Aorta (tissue), 5 donors: ENCODE data around the gene MCRS1. TPM values are rescaled to one million over a fixed set of nuclear protein-coding genes. Genes with fewer than 3 reads are reported as not detected.
A peak's percentile ranks its signal among the peaks of the same experiment; 100 is the strongest.

Experiments
- ATAC-seq: fragments of 200-7000 bp; cut with Tn5 transposase; one replicate; pipeline ENCODE4 v1.9.1; 2022; ENCODE audit warnings: moderate library complexity; ENCODE audit not compliant: low FRiP score
- DNase-seq, 2 donors: peaks; one replicate each; pipeline ENCODE4 v3.0.0-alpha.2; 2020
- H3K27ac ChIP-seq, 2 donors: one replicate each; pipeline ENCODE4 v1.5.1; 2013; ENCODE audit warnings: low read length in 2 of 2, mild to moderate bottlenecking in 2 of 2, moderate library complexity in 2 of 2, control low read depth in 1 of 2, inconsistent platforms in 1 of 2, low read depth in 1 of 2
- H3K27me3 ChIP-seq, 2 donors: one replicate each; pipeline ENCODE4 v1.6.1; 2013; ENCODE audit warnings: control low read depth in 1 of 2, low read length in 1 of 2, mild to moderate bottlenecking in 1 of 2, moderate library complexity in 1 of 2; ENCODE audit not compliant: insufficient read depth in 2 of 2, control insufficient read depth in 1 of 2
- H3K36me3 ChIP-seq, 2 donors: one replicate each; pipeline ENCODE4 v1.6.1; 2013; ENCODE audit warnings: control low read depth in 1 of 2, low read length in 1 of 2, mild to moderate bottlenecking in 1 of 2; ENCODE audit not compliant: insufficient read depth in 2 of 2, control insufficient read depth in 1 of 2
- H3K4me1 ChIP-seq, 2 donors: one replicate each; pipeline ENCODE4 v1.6.1; 2013; ENCODE audit warnings: low read length in 2 of 2, control low read depth in 1 of 2, mild to moderate bottlenecking in 1 of 2, moderate library complexity in 1 of 2; ENCODE audit not compliant: insufficient read depth in 2 of 2, control insufficient read depth in 1 of 2
- H3K4me3 ChIP-seq, 2 donors: one replicate each; pipeline ENCODE4 v1.5.1; 2013; ENCODE audit warnings: low read length in 2 of 2, control low read depth in 1 of 2, mild to moderate bottlenecking in 1 of 2
- H3K9me3 ChIP-seq: one replicate; pipeline ENCODE4 v1.6.1; 2013; ENCODE audit warnings: mild to moderate bottlenecking, low read length; ENCODE audit not compliant: control insufficient read depth
- WGBS, 2 donors: extraction: QIAGEN DNeasy Blood & Tissue Kit; methylation state at CpG; one replicate each; pipeline ENCODE4 v1.1.7; 2013; 5-methylcytosine and 5-hydroxymethylcytosine counted together
- intact Hi-C, 2 donors: fragments of 100-400 bp; cut with DNase I; formaldehyde crosslinking; loops; one replicate each; pipeline versions ENCODE4 v1.14.2 to v1.15.0; 2022
- polyA plus RNA-seq, 2 donors: library from polyadenylated mRNA; stranded (reverse); fragments of 200-250 nt; gene quantifications; one replicate each; pipeline ENCODE4 v1.2.3, GENCODE V29; 2013
- total RNA-seq, 2 donors: library from RNA; stranded (reverse); fragmentation: NEBNext Ultra II Directional; extraction: Animal tissue kit (Norgen Biotek cat#: 25700); gene quantifications; one replicate each; pipeline ENCODE4 v1.2.1, GENCODE V29; 2021
- donor health status: healthy with polysubstance abuse.
- donor health status: Bipolar disorder and iron deficiency.
- donor health status: DM: no; HTN: no; CAD: no.
- donor health status: DM: no; HTN: no; CAD: no.
- donor health status: DM: yes; HTN: yes; CAD: no.

The MCRS1 gene
- total and polyA plus RNA-seq, 4 donors = 27.5 to 99.2 (median 39.3) TPM

- H3K4me1 ChIP-seq = no peaks in the 10 kb centered on the region
- H3K36me3 ChIP-seq = peaks cover 0 to 3% of the 10 kb centered on the region in 2 donors
- no peaks in the 10 kb centered on the region for H3K27me3 ChIP-seq
- H3K27ac ChIP-seq = no peak overlapping the region
- intact Hi-C loops = no loop called here
- no peak overlapping the region for H3K4me3 ChIP-seq
- no peak for ATAC-seq
- DNase-seq = no peak
- WGBS, 2 donors = 92% methylated on average over 8 of the region's 8 CpGs
- H3K9me3 ChIP-seq = no peaks in the 10 kb centered on the region
These were observed 15.0 kb downstream of the MCRS1 start for GRCh38 chr12:49552899-49553298.

- intact Hi-C loops = no loop called here
- Histone ChIP-seq H3K4me1 (no peaks in the 10 kb centered on the region), H3K27ac (no peak overlapping the region), H3K27me3 (no peaks in the 10 kb centered on the region), H3K9me3 (no peaks in the 10 kb centered on the region), H3K4me3 (no peak overlapping the region), H3K36me3 (no peaks in the 10 kb centered on the region)
- WGBS, 2 donors = 84 to 85% methylated on average over 9 of the region's 9 CpGs
- no peak for ATAC-seq
- DNase-seq = no peak
These were observed 15.5 kb downstream of the MCRS1 start for GRCh38 chr12:49552425-49552824.

GRCh38 chr12:49552014-49552413 lies 15.9 kb downstream of the MCRS1 start:
- 24 to 27% methylated on average over 7 of the region's 7 CpGs for WGBS, 2 donors
- Histone ChIP-seq H3K4me3 (no peak overlapping the region), H3K9me3 (no peaks in the 10 kb centered on the region), H3K27me3 (no peaks in the 10 kb centered on the region), H3K27ac (no peak overlapping the region), H3K4me1 (no peaks in the 10 kb centered on the region), H3K36me3 (no peaks in the 10 kb centered on the region)
- ATAC-seq (peak; percentile 24), DNase-seq (no peak)
- intact Hi-C loops = no loop called here

- DNase-seq = no peak
- intact Hi-C loops = no loop called here
These were observed 17.2 kb downstream of the MCRS1 start for GRCh38 chr12:49550693-49551252.

GRCh38 chr12:49549735-49550692 lies 17.9 kb downstream of the MCRS1 start:
- H3K9me3 ChIP-seq = no peaks in the 10 kb centered on the region
- 93 to 94% methylated on average over 27 to 28 of the region's 28 CpGs for WGBS, 2 donors
- DNase-seq (no peak), ATAC-seq (no peak)
- H3K27me3 ChIP-seq = no peaks in the 10 kb centered on the region
- no peak overlapping the region for H3K27ac ChIP-seq
- no peak overlapping the region for H3K4me3 ChIP-seq
- intact Hi-C loops = no loop called here
- H3K4me1 ChIP-seq = no peaks in the 10 kb centered on the region
- H3K36me3 ChIP-seq = no peaks in the 10 kb centered on the region

More at GRCh38 chr12:49550693-49551252, 17.2 kb downstream of the MCRS1 start:
- no peaks in the 10 kb centered on the region for H3K27me3 ChIP-seq
- ATAC-seq = no peak
- H3K27ac ChIP-seq = no peak overlapping the region
- 93 to 97% methylated on average over 6 of the region's 6 CpGs for WGBS, 2 donors
- H3K4me3 ChIP-seq = no peak overlapping the region
- H3K36me3 ChIP-seq = no peaks in the 10 kb centered on the region
- no peaks in the 10 kb centered on the region for H3K4me1 ChIP-seq
- H3K9me3 ChIP-seq = no peaks in the 10 kb centered on the region

GRCh38 chr12:49548822-49549648 lies 18.9 kb downstream of the MCRS1 start:
- Histone ChIP-seq H3K9me3 (no peaks in the 10 kb centered on the region), H3K4me1 (no peaks in the 10 kb centered on the region), H3K36me3 (no peaks in the 10 kb centered on the region), H3K27me3 (no peaks in the 10 kb centered on the region), H3K27ac (no peak overlapping the region), H3K4me3 (peak overlapping the region in 1 of 2 donors; percentile 2)
- DNase-seq (peak in 1 of 2 donors; percentile 85), ATAC-seq (peak; percentile 39)
- WGBS, 2 donors = 10% methylated on average over 66 to 70 of the region's 70 CpGs
- intact Hi-C loops = no loop called here

GRCh38 chr12:49548481-49548821 lies 19.5 kb downstream of the MCRS1 start:
- no peaks in the 10 kb centered on the region for H3K27me3 ChIP-seq
- no peak for DNase-seq
- no peak for ATAC-seq
- H3K4me1 ChIP-seq = no peaks in the 10 kb centered on the region
- H3K4me3 ChIP-seq = peak overlapping the region in 1 of 2 donors; percentile 2
- no peaks in the 10 kb centered on the region for H3K36me3 ChIP-seq
- no peak overlapping the region for H3K27ac ChIP-seq
- intact Hi-C loops = no loop called here
- 31 to 34% methylated on average over 8 of the region's 8 CpGs for WGBS, 2 donors
- H3K9me3 ChIP-seq = no peaks in the 10 kb centered on the region

GRCh38 chr12:49547090-49547690 lies 20.8 kb downstream of the MCRS1 start:
- no peak overlapping the region for H3K27ac ChIP-seq
- 89 to 91% methylated on average over 7 of the region's 7 CpGs for WGBS, 2 donors
- intact Hi-C loops = no loop called here
- no peaks in the 10 kb centered on the region for H3K9me3 ChIP-seq
- no peaks in the 10 kb centered on the region for H3K4me1 ChIP-seq
- ATAC-seq (no peak), DNase-seq (peak in 1 of 2 donors; percentile 61)
- no peak overlapping the region for H3K4me3 ChIP-seq
- H3K27me3 ChIP-seq = no peaks in the 10 kb centered on the region
- no peaks in the 10 kb centered on the region for H3K36me3 ChIP-seq
